ENCODE results near the gene EIF4G3.

EIF4G3 gene

GRCh38 chr1:20983297-20983889 lies 193.3 kb downstream of the EIF4G3 start:
- DNase-seq, result no peak

DNA sequence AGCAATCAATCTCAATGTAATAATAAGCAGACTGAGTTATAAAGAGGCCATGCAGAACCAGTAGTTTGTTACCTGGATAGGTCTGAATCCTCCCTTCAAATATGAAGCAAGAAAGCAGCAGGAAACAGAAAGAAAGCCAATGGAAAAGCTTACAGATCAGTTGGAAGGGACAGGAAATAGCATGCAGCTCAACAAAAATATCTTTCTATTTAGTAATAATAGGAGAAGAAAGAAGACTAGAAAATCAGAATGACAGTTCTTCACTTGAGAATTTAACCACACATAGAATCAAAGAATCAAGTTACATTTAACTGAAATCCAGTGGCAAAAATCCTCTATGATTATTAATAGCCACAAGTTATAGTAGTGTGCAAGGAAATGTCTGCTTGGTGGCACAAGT lies 194.4 kb downstream of the EIF4G3 start:
- DNase-seq, result no peak

DNA sequence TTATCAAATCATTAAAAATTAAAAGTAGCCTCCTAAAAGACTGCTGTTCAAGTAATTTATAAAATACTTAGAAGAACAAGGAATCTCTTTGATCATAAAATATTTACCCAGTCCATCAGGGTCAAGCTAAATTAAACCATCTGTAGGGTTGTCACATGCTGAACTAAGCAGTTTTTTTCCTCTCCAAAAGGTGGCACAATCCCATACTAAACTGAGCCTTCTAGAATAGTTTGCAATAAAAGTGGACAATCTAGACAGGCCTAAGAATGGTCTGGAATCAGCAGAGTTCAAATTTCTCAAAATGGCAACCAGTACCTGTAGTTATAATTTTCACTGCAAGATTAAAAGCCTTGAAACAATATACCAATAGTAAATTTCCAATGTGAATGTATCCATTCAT lies 194.8 kb downstream of the EIF4G3 start:
- no peak for DNase-seq

GRCh38 chr1:20980051-20980450 lies 196.6 kb downstream of the EIF4G3 start:
- no peak for DNase-seq

- no peak for DNase-seq
These were observed 198.3 kb downstream of the EIF4G3 start for GRCh38 chr1:20978413-20978812.

- no peak for DNase-seq
These were observed 201.0 kb downstream of the EIF4G3 start for GRCh38 chr1:20975668-20976067.

DNA sequence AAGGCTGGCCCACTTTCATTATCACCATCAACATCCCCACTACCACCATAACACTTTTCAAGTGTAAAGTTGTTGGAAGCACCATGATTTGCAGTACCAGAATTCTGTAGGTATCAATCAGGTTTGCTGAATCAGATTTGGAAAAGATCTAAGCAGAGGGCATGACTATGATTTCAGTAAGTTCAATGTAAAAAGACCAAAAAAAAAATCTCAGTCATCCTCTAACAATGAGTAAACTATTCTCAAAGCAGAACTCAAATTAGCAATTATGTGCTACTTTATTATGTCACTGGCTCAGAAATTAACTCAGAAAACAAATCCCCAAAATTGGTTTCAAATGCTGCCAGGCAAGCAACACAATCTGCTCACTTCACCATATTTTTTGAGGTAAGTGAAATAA lies 201.7 kb downstream of the EIF4G3 start:
- no peak for DNase-seq

- no peak for DNase-seq
These were observed 202.6 kb downstream of the EIF4G3 start for GRCh38 chr1:20974069-20974468.

DNA sequence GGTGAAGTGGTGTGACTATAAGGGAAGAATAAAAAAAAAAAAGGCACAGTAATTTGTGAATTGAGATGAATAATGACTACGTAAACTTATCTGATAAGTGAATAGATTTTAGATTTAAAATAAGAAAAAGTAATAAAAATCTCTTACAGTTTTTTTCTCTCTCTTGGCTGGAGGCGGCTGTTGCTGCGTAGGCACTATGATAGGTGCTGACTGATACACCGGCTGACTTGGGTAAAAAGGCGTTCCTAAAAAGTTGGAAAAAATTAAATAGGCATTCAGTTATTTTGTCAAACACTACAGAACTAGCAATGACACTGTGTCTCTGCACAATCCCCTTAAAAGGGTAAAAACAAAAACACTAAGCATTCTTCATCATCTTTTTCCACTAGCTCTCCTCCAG lies 203.8 kb downstream of the EIF4G3 start:
- DNase-seq, result no peak

GRCh38 chr1:20964540-20965484 lies 211.9 kb downstream of the EIF4G3 start:
- DNase-seq, result no peak

- DNase-seq, result no peak
These were observed 214.0 kb downstream of the EIF4G3 start for GRCh38 chr1:20962576-20963258.

DNA sequence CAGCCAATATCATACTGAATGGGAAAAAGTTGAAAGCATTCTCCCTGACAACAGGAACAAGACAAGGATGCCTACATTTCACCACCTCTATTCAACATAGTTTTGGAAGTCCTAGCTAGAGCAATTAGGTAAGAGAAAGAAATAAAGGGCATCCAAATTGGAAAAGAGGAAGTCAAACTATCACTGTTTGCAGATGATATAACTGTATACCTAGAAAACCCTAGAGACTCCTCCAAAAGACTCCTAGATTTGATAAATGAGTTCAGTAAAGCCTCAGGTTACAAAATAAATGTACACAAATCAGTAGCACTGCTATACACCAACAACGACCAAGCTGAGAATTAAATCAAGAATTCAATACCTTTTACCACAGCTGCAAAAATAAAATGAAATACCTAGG lies 218.3 kb downstream of the EIF4G3 start:
- DNase-seq, result no peak

DNA sequence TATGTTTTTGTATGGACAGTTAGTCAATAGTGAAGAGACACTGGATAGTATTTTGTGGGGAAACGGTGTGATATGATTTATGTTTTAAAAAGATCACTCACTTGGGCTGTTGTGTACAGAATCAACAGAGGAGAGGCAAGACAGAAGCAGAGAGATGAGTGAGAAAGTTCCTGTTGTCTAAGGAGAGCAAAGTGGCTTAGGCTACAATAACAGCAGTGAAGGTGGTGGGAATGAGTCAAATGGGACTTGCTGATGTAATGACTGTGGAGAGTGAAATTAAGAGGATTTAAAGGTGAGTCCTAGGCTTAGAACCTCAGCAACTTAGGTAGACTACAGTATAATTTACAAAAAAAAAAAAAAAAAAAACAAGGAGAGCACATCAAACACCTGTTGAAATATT lies 220.4 kb downstream of the EIF4G3 start:
- DNase-seq, result no peak

DNA sequence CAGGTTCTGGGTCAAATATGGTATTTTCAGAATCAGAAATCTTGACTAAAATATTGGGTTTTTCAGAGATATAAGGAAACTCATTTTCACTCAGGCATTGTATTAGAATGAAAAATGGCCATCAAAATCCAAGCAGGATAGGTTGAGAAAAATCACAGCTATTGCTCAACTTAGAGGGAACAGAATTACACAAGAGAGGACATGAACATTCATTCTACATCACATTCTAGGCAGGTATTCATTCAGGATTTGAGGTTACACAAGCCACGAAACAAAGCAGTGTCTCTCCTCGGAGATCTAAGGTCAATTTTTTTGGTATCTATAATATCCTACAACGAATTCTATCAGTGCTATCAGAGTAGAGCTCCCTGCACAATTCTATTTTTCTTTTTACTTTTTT lies 226.0 kb downstream of the EIF4G3 start:
- DNase-seq, result no peak

DNA sequence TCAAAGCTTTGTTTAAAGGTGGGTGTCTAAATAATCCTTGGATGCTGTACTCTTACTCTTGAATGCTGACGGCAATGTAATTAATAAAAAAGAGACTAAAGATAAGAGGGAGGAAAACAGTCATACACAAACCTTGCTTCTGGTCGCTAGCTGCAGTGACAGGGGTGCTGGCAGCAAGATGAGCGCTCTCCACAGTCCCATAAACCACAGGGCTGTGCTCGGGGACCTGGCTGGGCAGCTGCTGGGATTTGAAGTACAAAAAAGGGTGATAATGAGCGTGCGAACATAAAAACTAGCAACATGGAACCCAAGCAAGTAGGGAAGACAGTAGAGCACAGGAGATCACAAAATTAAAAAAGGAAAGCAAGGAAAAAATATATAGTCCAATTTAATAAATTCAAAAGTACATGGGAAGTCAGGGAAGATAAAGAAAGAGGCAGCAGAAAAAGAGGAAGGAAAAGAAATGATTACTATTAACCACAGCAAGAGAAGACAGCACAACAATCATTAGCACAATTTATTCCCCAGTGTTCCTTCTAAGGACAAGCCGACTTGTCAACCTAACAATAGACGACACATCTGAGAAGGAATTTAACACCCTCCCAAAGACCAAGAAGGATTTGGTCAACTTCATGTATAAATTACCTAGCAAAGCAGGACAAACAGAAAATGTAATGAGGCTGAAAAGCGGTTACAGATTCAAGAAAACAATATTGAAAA lies 226.7 kb downstream of the EIF4G3 start:
- no peak for DNase-seq

- no peak for DNase-seq
These were observed 228.6 kb downstream of the EIF4G3 start for GRCh38 chr1:20948101-20948500.

GRCh38 chr1:20947409-20947808 lies 229.3 kb downstream of the EIF4G3 start:
- DNase-seq, result no peak

DNA sequence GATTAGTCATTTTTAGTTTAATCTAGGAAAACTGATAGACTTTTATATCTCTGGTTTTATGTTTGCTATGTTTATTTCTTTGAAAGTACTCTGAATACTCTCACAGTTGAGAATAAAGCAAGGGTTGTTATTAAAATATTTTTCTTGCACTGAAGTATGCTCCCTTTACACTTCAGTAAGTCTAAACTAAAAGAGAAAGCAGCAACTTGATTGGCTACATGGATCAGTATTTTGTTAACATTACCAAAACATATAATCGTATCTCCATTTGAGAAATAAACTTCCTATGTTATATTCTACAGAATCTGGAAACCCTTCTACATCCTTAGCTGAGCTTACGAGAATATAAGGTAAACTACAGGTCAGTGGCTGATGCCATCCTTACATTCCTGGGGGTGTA lies 240.1 kb downstream of the EIF4G3 start:
- no peak for DNase-seq

GRCh38 chr1:20936216-20936615 lies 240.5 kb downstream of the EIF4G3 start:
- DNase-seq, result no peak

DNA sequence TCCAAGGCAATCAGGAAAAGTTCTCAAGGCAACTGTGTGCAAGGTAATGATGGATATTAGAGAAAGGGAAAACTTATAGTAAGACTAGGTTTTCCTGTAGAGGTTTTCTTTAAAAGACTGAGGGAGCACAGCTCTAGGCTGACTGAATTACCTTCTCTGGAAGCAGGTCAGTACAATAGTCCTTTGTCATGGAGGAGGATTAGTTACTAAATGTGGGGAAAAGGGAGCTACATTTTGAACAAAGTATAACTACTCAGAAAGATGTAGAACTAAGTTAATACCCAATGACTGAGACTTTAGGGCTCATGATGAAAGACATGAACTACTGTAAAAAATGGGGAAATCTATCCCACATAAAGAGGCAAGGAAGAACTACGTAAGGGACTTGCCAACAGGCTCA lies 241.0 kb downstream of the EIF4G3 start:
- DNase-seq, result no peak

GRCh38 chr1:20932437-20932977 lies 244.2 kb downstream of the EIF4G3 start:
- no peak for DNase-seq

- no peak for DNase-seq
These were observed 244.7 kb downstream of the EIF4G3 start for GRCh38 chr1:20931930-20932436.

DNA sequence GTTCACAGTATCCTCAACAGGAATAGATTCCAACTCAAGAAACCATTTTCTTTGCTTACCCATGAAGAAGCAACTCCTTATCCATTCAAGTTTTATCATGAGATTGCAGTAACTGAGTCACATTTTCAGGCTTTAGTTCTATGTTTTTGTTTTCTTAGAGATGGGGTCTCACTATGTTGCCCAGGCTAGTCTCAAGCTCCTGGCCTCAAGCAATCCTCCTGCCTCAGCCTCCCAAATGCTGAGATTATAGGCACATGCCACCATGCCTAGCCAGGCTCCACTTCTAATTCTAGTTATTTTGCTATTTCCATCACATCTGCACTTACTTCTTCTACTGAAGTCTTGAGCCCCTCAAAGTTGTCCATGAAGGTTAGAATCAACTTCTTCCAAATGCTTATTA lies 246.3 kb downstream of the EIF4G3 start:
- DNase-seq, result no peak

Measured in NCI-H187 (cell line).